GM21825 (cell line): ENCODE results near the gene ABCA4.
A peak's percentile ranks its signal among the peaks of the same experiment; 100 is the strongest.

Source experiments
- ATAC-seq: cut with Tn5 transposase; IDR thresholded peaks from one replicate; pipeline ENCODE4 v1.9.1; 2021; ENCODE audit warnings: mild to moderate bottlenecking, moderate library complexity; ENCODE audit not compliant: unreplicated experiment

The ABCA4 gene

DNA sequence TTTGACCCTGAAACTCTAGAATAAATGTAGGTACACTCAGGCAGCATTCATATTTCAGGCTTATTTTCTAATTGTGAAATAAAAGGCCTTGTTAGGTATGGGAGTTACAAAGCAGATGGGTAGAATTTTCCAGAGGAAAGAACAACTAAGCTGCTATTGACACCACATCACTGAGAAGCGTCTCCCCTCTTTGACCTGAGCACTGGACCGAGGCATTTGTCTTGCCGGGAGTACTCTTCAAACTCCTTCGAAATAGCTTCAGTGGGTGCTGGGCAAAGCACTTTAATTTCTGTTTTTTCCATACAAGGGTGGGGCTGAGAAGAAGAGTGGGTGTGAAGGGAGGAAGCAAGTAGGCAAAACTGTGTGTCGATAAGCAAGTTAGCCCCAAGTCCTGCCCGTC lies 36.4 kb downstream of the ABCA4 start:
- ATAC-seq = no peak

DNA sequence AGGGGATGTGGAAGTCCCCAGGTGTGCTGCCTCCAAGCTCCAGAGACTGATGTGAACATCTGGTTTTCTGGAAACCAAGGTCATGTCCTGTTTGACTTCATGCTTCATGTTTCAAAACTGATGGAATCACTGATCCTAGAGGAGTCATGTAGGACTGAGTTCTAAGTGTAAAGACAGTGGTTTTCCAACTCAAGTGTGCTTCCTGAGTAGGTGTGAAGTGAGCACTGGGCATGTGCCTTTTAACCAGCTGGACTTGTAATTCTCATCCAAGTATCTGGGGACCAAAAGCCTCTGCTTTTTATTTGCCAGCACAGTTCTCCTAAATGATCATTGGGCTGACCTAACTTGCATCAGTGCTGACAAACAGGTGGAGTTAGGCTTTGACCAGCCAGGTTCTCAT lies 36.9 kb downstream of the ABCA4 start:
- no peak for ATAC-seq

- ATAC-seq = no peak
Observed at GRCh38 chr1:94083681-94084080, 37.3 kb downstream of the ABCA4 start.

GRCh38 chr1:94081566-94082344 lies 39.2 kb downstream of the ABCA4 start:
- no peak for ATAC-seq

DNA sequence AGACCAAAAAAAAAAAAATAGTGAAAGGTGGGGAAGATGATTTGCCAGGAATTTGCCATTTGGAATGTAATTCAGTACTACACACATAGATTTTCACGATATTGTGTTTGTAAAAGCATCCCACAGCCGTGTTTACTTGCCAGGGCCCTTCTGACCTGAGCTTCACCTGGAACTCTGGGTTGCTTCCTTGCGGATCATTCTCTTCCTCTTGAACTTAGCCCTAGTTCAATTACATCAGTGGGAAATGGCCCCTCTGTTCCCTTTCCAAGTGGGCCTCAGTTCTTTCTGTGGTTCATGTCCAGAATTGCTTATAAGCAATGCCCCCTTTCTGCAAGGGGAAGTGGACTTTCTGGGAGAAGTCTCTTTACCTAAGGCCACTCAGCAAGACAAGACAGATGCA lies 41.0 kb downstream of the ABCA4 start:
- ATAC-seq = no peak

GRCh38 chr1:94079080-94079940 lies 41.6 kb downstream of the ABCA4 start:
- no peak for ATAC-seq

- no peak for ATAC-seq
Observed at GRCh38 chr1:94072840-94073522, 48.0 kb downstream of the ABCA4 start.

GRCh38 chr1:94071976-94072375 lies 49.0 kb downstream of the ABCA4 start:
- no peak for ATAC-seq

GRCh38 chr1:94071391-94071790 lies 49.6 kb downstream of the ABCA4 start:
- ATAC-seq = no peak

DNA sequence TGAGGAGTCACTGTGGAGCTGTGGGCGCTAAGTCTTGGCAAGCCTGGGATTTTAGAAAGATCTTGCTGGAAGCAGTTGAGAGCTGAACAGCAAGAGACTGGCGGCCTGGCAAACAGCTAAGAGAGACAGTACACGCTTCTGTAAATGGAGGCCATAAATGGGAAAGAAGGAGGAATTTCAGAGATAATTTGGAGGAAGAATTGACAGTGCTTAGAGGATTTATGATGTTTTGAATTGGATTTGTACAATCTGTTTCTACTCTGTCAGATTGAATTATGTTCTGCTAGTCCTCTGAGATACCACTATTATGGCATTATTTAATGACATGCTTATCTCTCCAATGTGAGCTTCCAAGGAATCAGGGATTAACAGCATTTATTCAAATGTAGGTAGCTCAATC lies 50.1 kb downstream of the ABCA4 start:
- no peak for ATAC-seq

DNA sequence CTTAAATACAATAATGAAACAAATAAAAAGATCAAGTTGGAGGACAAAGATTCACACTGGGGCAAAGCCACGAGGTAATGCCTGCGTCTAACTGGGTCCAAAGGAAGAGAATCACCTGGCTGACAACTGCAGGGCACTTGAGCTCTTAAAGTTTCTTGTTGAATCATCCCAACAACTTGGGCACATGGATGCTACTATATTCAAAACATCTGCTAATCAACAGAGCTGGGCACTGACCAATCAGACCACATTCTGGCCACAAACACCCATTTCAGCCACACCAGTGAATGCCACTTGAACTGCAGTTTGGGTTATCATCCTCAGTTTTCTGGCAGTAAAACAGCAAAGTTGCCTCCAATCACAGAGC lies 51.0 kb downstream of the ABCA4 start:
- ATAC-seq = no peak

DNA sequence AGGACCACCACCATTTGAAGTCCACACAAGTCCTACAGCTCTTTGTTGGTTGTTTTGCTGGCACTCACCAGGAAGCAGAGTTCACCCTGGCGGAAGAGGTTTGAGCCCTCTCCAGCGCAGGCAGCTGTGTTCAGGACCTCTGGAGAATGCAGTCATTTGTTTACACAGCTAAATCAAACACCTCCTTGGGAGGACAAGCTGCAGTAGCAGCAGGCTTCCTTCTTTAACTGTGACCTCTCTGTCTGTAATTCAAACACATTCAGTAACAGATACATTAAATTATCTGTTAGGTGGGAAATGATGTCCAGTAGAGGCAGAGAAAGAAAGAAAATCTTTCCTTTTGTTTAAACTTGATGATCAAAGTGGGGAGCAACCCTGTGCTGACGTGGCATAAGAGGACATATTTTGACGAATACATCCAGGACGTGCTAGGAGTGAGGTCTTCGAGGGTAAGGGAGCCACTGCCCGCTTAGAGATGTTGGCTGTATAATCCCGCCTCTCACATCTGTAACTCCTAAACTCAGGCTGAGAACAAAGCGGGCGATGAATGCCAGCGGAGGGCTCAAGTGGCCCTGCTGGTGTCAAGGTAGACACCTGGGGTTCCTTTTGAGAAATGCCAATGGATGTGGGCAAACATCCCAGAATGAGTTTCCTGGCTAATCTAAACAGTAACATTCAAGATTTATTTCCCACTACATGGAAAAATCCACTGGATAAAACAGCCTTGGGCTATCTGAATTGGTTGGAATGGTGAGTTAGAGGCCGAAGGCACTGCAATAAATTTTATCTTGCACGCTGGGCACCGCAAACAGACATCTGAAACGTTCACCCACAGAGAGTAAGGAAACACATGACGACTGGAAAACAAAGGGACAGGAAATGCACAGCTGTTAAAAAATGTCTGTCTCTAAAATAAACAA lies 51.7 kb downstream of the ABCA4 start:
- no peak for ATAC-seq

- no peak for ATAC-seq
Observed at GRCh38 chr1:94068096-94068998, 52.6 kb downstream of the ABCA4 start.

GRCh38 chr1:94067196-94067595 lies 53.8 kb downstream of the ABCA4 start:
- no peak for ATAC-seq

DNA sequence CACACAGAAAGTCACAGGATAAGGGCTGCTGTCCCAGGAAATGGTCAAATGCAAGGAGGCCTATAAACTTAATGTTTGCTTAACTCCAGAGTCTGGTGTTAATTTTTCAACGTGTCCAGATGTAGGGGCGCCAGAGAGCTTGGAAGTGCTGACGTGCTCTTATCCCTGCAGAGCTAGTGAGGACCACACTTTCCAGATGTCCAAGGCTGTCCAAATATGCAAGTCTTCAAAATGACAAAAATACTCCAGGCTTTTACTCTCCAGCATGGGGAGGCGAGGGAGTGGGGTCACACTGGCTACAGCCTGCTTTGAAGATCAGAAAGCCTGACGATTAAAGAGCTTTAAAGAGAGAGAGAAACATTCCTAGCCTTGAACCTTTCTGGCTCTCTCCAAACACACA lies 57.6 kb downstream of the ABCA4 start:
- no peak for ATAC-seq

- peak; percentile 85 for ATAC-seq
Observed at GRCh38 chr1:94061513-94062443, 59.2 kb downstream of the ABCA4 start.

- ATAC-seq = no peak
Observed at GRCh38 chr1:94060720-94061119, 60.2 kb downstream of the ABCA4 start.

- ATAC-seq = no peak
Observed at GRCh38 chr1:94058766-94059165, 62.2 kb downstream of the ABCA4 start.

DNA sequence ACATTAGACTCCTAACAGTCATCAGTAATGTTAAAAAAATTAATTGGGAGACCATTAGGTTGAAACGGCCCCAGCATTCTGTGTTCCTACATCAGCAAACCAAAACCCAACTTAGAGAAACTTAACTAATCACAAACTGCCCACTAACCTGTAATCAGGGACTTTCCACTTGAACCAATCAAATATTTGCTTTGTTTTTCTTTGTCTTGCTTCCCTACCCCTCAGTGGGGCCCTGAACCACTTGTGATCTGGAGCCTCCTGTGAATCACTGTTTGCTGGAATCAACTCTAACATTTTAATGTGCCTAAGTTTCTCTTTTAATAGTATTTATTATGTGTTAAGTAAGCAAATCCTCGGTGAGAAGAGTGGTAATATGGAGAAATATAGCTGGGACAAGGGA lies 64.0 kb downstream of the ABCA4 start:
- ATAC-seq = no peak
